GM19025 (cell line): ENCODE data around the gene HOMER2.
A peak's percentile ranks its signal among the peaks of the same experiment; 100 is the strongest.

Experiments
- ATAC-seq: cut with Tn5 transposase; IDR thresholded peaks from one replicate; pipeline ENCODE4 v1.9.1; 2021; ENCODE audit warnings: mild to moderate bottlenecking, low read depth, moderate library complexity; ENCODE audit not compliant: unreplicated experiment

The HOMER2 gene

DNA sequence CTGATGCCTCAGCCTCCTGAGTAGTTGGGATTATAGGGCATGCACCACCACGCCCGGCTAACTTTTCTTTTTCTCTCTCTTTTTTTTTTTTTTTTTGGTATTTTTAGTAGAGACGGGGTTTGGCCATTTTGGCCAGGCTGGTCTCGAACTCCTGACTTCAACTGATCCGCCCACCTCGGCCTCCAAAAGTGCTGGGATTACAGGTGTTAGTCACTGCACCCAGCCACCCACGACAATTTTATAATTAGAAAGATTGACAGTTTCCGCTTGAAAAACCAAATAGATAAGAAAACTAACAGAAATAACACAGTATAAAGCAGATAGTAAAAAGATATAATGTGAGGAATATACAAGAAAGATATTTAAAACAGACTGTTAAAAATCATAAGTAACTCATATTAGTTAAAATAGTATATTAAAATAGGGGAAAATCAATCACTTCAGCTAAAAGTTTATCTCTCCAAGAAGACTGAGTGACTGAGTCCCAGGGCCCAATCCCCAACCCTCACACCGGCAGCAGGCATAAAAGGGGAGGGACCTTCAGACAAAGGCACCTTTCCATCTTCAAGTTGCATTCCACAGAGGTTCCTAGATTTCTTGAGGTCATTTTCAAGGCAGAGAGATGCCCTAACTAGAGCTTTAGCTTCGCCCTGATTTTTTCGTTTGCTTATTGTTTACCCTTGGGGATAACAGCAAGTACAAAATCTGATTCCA lies 144.4 kb downstream of the HOMER2 start:
- ATAC-seq, result no peak

GRCh38 chr15:82805994-82806406 lies 146.5 kb downstream of the HOMER2 start, which contains the start of gene FSD2:
Gene FSD2, minus strand, starts transcription at chr15:82806069. Its CDS starts 18,679 bp downstream, at chr15:82787390.
- ATAC-seq, result peak; percentile 36

DNA sequence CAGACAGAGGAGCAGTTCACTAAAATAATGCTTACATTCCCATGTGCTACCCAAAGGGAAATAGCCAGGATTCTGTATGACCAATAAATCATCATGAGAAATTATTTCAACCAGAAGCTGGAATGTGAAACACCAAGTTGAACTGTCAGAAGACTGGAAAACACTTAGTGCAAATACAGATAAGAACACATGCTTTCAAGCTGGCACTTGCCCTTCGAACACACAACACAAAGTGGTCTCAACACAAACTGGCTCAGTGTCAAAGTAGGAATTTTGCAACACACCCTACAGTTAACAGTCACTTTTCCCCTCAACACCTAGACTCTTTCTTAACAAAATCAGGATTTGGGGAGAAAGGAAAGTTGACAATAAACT lies 148.0 kb downstream of the HOMER2 start:
- no peak for ATAC-seq

- no peak for ATAC-seq
These were observed 148.5 kb downstream of the HOMER2 start for GRCh38 chr15:82803793-82804574.

DNA sequence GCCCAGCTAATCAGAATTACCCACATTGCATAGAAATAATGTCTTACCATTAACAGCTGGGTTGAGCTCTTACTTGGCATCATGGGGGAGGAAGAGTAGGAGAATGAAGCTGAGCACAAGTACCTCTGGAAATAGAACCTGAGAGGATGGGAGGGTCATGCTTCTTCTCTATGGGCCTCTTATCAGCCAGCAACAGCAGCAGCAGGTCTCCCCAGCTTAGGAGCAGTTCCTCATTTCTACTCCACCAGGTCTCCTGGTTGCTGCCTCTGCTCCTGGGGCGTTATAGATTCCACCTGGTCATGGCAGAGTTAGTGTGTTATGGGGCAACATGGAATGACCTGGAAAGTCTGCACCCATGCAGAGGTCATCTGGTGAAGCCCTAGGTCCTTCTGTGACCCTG lies 150.0 kb downstream of the HOMER2 start:
- ATAC-seq, result no peak

GRCh38 chr15:82799183-82799841 lies 153.2 kb downstream of the HOMER2 start:
- ATAC-seq, result no peak
